HG03520 (cell line): ENCODE results near the gene SHH.

Experiments used
- ATAC-seq: cut with Tn5 transposase; IDR thresholded peaks from one replicate; pipeline ENCODE4 v1.9.1; 2021; ENCODE audit warnings: mild to moderate bottlenecking, moderate library complexity; ENCODE audit not compliant: unreplicated experiment

Gene SHH

DNA sequence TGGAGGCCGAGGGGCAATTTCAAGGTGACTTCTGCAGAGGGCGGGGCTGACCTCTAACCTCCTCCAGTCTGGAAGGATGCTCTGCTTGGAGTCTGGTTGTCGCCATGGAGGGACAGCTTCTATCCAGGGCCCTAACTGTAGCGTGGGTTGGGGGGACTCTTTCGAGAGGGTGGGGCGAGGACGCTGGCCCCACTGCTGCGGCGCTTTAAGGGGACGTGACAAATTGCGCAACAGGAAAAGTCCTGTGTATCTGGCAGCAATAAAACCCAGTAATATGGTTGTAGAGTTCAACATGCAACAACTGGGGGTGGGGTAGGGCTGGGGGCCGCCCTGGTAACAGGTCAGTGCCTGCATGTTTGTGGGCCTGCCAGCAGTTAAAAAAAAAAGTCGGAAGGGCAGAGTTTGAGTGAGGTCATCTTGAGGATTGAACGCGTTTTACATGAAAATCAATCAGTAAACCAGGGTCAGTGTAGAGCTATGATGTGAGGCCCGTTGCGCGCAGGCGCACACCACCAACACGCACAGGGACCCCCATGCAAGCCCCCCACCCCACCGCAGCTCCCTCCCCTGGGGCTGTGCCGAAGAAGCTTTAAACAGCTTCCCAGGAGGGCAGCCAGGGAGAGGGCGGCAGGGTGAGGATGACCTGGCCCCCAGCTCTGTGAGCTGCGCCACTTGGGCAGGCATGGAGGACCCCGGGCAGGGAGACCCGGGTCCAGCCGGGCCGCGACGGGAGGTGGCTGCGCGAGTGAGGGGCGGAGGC lies 4.3 kb downstream of the SHH start:
- no peak for ATAC-seq

DNA sequence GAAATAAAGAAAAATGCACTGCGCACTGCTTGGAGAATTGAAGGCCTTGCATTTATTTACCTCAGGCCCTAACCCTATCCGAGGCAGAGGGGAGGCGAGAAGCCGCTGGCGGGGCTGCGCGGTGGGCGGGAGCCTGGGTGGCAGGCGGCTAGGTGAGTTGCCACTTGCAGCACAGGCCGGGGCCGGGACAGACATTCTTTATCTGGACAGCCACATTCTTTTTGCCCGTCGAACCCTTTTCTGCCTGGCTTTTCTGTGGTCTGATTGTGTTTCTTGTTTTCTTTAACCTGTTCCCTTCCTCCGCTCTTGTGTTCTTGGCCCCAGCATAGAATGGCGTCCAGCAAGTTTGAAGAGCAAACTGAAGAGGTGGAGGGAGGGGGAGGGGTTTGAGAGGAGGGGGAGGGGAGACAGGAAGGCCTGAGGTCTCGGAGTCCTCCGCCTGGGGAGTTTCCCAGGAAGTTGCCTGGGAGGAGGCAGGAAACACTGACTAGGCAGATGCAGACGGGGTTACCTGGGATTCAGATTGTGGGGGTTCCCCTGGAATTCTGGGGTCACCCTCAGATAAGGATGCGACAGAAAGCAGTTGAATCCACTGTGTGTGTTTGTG lies 5.1 kb downstream of the SHH start:
- no peak for ATAC-seq

DNA sequence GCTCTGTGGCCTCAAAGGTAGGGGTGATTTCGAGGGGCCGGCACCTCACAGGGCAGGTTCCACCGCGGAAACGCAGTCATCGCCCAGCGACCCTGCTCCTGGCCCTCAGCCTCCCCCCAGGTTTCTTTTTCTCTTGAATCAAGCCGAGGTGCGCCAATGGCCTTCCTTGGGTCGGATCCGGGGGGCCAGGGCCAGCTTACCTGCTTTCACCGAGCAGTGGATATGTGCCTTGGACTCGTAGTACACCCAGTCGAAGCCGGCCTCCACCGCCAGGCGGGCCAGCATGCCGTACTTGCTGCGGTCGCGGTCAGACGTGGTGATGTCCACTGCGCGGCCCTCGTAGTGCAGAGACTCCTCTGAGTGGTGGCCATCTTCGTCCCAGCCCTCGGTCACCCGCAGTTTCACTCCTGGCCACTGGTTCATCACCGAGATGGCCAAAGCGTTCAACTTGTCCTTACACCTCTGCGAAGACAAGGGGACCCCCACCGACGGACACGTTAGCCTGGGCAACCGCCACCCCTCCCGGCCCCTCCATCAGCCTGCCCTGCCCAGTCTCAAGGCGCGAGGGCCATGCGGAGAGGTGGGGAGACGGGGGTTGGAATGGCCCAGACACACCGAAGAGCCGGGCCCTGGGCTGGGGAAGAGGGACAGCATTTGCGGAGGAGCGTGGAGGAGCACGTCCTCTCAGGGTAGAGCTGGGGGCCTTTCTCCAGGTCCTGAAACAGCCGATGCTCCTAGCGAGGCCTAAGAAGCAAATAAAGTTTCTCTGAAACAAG lies 6.0 kb downstream of the SHH start:
- ATAC-seq = no peak

DNA sequence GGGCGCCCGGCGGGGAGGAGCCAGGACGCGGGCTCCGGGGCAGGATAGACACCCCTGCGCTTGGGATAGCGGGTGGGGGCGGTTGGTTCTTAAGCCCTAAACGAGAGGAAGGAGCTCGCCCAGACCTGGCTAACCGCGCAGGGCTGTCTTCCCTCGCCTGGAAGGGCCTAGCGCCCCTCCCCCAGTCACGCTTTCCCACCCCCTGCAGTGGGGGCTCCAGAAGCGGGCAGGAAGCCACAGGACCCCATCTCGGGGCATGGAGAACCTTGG lies 6.5 kb downstream of the SHH start:
- ATAC-seq = no peak

DNA sequence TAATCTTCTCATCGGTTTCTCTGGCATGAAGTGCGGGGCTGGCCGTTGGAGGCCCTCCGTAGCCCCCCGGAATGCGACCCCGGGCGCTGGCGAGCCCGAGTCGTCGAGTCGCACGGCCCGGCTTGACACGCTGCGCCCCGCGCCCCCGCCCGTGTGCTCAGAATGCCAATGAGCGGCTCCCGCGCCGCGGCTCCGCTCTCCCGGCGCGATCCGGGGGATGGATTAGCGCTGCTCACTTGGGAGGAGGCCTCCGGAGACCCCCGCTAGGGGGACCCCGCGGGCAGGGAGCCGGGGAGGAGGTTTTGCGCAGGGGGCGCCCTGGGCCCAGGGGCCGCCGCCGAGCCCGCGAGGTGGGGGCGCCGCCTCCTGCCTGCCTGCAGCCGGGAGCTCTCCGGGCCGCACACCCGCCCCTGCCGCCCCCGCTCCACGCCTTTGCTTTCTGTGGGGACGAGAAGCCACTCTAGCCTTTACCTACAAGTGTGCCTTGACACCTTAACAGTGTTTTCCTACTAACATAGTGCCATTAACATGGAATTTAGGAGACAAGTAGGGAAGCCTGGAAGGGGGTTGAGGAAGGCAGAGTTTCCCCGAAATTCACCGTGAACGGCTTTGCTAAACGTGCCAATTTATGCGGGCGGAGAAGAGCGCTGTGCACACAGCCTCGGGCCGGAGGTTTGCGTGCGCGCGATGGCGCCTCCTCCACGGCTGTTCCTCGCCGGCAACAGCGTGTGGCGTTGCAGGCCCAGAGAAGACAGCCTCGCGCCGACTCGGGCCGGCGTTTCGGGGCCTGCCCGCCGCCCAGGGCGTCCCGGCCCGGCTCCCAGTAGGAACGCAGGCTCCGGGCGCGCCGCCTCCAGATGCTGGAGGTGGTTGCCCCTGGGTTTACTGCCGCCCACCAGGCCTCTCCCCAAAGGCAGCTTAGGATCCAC lies 7.1 kb downstream of the SHH start:
- no peak for ATAC-seq

DNA sequence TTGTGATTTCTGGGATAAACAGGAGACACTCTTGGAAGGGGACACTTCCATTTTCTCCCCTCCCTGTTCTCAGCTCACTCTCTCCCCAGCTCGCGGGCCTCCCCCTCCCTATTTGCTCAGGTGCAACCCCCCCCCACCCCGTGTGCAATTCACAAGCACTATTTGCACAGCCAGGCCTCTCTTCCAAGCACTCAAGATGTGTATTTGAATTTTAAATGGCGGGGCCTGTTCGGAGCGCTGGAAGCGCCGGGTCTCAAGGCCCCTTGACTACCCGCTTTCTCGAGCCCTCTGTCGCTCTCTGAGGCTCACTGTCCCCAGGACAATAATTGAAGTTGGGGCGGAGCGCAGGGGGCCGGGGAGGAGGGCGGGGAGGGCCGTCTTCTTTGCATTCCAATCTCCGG lies 7.8 kb downstream of the SHH start:
- ATAC-seq = no peak

DNA sequence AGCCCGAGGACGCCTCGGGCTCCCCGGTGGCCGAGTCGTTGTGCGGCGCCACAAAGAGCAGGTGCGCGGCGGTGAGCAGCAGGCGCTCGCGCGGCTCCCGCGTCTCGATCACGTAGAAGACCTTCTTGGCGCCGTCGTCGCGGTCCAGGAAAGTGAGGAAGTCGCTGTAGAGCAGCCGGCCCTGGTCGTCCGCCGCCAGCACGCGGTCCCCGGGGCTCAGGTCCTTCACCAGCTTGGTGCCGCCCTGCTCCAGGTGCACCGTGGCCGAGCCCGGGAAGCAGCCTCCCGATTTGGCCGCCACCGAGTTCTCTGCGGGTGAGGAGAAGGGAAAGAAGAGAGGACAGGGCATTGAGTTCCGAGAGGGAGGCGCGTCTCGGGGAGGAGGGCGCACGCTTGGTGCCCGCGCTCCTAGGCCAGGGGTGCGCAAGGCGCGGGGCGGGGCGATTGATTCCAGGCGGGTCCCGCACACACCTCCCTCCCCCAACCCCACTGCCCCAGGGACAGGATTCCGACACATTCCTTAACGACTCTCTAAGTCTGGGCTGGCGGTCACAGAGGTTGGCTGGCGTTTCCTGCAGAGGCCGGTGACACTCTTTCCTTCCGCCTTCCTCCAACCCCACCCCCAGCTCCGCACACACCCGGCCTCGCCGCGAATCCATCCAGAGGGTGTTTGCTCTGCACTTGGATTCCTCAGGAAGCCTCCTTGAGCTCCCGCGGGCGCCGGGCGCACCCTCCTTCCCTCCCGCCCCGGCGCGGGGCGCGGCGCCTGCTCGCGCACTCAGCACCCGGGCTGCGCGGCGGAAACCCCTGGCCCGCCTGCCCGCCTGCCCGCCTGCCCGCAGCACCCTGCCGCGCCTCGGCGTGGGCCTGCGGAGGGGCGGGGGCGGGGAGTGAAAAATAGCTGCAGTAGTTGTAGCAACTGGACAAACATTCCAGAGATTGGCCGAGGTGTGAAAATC lies 8.6 kb downstream of the SHH start:
- ATAC-seq = no peak

DNA sequence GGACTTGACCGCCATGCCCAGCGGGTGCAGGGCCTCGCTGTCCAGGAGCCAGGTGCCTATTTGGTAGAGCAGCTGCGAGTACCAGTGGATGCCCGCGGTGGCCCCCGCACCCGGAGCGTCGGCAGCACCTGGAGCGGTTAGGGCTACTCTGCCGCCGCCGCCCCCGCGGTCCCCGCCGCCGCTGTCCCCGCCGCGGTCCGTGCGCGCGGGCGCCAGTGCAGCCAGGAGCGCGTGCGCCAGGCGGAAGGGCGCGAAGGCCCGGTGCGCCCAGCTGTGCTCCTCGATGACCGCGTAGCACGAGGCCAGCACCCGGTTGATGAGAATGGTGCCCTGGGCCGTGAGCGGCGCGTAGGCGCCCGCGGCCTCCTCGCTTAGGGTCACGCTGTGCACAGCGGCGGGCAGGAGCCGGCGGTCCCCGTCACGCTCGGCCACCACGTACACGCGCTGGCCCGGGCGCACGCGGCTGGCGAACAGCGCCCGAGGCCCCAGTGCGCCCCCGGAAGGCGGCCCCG lies 9.3 kb downstream of the SHH start:
- ATAC-seq = no peak

DNA sequence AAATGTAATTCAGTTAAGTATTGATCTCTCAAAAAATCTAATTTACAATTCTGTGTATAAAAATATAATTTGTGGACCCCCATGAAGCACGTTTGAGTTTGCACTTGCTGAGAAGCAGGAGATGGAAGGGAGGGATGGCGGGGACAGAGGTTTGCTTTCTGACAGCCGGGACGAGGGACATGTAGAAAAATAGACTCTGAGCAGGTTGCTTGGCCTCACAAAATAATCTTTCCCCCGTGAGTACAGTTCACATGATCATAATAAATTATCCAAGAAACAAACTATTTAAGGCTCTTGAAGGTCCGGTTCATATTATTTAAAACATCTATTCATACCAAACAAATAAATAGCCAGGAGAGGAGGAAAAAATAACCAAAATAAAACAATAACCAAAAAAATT lies 10.0 kb downstream of the SHH start:
- no peak for ATAC-seq

DNA sequence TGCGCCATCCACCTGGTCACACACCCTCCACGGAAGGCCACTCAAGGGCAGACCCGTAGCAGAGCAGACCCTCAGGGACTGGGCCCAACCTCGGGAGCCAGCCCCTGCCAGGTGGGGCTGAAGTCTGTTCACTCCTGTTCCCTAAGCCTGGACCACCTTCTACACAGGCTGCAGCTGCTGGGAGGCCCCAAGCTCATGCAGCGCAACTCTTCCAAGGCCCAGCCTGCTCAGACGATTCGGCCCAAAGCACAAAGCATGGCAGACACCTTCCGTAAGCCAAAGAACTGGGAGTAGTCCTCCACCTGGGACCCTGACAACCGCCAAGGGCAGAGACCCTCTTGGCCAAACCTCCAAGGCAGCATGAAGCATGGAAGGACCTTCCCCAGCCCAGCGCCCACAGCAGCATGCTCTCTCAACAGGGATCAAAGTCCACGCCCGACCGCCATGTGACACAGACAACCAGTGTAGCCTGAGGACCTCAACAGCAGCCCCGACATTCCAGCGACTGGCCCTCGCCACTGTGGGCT lies 11.5 kb downstream of the SHH start:
- no peak for ATAC-seq

DNA sequence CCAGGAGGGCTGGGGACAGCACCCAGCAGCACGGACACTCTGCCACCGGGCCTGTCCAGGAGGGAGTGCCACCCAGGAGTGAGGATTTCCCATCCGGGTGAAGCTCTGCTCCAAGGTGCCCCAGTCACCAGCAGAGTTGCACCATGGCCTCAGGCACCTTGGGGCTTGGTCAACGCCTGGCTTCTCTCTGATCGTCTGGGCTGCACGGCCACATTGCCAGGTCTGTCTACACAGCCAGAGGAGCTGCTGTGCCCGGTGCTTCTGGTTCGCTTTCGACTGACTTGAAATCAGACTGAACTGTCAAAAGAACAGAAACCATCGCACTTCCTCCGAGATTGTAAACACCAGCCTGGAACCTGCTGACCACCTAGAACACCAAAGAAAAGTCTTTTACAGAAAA lies 12.0 kb downstream of the SHH start:
- ATAC-seq = no peak

DNA sequence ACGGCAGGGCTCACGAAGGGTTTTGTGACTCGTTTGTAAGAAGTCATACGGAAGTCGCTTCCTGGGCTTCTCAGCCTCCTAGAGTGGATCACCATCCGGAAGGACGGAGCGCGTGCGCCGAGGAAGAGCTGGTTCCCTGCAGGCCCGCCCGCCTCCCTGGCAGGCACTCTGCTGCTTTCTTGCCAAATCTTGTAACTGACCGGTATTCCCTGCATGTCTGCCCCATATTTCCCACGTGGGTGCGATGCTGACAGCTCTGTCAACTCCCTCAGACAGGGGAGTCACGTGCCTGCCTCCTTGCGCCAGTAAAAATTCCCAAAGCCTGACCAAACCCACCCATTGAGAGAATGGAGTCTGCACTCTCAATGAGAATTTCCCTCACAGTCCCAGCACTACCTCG lies 12.7 kb downstream of the SHH start:
- no peak for ATAC-seq

DNA sequence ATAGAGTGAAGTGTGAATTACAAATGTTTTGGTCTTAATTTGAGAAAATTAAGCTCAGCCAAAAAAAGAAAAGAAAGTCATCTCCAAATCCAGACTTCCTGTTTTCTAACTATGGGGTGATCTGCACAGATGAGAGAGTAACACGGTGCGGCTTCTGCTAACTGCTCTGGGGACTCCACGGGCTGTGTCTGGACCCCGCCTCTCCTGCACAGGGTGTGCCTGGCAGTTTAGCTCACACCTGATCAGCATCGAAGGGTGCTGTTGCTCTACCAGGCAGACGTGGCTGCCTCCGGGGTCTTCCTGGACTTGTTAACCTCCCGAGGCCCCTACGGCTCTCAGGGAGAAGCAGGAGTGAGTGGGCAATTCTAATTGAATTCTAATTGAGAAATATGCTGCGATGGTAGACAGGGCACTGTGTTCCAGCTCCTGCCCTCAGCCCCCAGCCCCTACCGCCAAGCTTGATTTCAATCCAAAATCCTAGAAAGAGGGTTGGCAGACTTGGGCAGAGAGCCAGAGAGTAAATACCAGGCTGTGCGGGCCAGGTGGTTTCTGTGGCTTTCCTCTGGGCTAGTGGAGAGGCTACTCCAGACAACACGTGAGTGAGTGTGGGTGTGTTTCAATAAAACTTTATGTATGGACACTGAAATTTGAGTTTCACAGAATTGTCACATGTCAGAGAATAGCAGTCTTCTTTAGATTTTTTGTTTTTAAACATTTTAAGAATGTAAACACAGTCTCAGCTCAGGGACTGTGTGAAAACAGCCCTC lies 13.4 kb downstream of the SHH start:
- ATAC-seq = no peak

DNA sequence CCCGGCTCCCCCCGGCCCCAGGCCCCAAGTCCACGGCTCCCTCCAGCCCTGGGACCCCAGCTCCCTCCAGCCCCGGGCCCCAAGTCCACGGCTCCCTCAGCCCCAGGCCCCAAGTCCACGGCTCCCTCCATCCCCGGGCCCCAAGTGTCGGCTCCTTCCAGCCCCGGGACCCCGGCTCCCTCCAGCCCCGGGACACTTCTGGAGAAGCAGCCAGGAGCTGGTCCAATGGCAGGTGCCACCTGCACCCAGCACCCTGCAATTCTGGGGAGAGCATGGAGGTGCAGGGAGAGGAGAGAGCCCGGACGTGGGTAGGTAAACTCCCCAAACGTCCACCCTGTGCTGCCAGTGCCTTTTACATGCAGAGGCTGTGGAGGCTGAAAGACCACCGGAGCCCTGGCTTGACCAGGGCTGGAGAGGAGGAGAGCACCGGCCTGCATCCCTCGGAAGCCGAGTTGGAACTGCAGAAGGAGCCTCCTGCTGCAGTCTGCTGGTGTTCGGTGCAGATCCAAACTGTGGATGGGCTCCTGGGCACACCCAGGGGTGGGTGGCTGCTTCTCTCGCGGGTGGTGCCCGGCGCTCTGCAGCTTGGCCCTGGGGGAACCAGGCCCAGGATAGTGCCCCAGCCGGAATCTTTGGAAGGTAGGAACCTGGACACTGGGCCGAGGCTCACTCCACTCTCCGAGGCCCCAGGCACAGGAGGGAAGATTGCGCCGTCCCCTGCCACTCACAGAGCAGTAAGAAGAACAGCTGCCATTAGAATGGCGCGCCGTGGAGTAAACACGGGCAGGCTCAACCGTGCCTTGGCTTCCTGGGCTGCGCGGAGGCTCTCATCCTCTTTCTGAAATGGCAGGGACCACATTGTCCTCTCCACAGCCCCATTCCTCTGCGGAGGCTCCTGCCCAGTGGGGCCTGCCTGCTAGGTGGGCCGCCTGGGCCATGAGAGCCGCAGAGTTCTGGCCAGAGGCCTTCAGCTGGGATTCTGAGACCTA lies 14.7 kb downstream of the SHH start:
- no peak for ATAC-seq

DNA sequence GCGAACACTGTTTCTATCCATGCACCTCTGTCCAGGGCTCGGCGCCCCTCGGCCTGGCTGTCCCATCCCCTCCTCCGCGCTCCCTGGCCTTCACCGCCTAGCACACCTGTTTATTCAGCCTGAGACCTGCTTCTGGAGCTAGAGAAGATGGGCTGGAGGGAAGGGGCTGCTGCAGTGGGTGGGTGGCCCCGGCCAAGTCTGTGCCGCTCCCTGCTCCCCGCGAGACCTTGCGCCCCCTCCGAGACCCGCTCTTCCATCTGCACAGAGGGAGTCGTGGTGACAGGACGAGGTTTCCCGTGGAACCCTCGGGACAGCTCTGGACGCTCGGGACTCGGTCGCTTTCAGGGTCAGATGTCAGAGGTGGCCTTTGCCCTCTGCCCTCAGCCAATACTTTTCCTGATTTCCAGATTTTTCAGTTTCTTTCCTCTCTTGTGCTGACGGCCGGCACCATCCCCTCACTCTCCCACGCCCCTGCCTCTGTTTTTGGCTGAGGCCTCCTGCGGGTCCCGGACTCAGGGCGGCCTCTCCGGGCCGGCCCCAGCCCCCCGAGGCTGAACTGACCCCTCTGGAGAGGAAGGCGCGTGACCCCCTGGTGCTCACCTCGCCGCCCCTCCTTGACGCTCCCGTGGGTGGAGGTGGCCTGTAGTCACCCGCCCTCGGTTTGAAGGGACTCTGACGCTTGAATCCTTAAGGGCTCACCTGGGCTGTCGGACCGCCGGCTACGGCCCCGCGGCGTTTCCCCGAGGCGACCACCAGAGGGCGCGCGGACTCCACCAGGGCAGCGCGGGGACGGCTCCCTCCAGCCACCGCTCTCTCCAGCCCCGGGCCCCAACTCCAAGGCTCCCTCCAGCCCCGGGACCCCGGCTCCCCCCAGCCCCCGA lies 15.6 kb downstream of the SHH start:
- ATAC-seq = peak; percentile 51

DNA sequence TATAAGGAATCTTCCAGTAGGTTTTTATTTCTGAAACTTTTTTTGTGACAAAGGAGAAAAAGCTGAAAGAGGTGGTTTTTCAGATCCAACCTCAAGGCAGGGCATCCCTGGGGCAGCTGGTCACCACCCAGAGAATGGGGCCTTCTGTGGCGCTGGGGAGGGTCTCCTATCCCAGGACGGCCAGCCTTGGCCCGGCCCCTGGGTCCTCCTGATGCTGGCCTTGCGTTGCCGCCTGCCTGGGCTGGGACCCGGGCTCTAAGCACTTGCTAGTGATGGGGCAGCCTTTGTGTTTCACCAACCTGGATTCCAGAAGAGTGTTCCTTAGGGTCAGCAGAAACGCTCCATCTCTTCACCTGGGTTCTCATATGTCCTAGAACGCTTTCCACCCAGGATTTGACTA lies 16.3 kb downstream of the SHH start:
- no peak for ATAC-seq

DNA sequence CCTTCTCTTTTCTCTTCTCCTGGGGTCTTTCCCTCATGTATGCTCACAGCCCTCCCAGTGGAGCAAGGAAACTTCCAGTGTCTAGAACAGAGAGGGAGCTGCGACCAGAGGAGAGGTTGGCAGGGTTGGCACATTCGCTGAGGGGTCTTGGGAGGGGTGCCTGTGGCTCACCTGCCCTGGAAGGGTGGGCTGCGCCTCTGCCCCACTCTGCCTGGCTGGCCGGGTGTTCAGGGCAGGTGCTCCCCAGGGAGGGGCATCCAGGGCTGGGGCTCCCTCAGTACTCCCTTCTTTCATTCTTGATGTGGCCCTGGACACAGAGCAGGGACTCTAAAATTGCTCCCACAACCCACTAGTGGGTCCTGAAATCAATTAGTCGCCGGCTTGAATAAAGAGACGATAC lies 16.9 kb downstream of the SHH start:
- ATAC-seq = no peak
